ENCODE results near the gene CD47. TPM values are rescaled to one million over a fixed set of nuclear protein-coding genes. Genes with fewer than 3 reads are reported as not detected.
A peak's percentile ranks its signal among the peaks of the same experiment; 100 is the strongest.

Gene CD47
- total and polyA plus RNA-seq, 2 of the 13 experiments (the other 11 are each of a cell fraction or from before 2014, with no cell fraction given): 3.3 to 6.5 TPM

GRCh38 chr3:108090701-108091497 lies at the start of gene CD47 (continued):
- TF ChIP-seq HIC2 (CRISPR knock-in tag; IDR thresholded peaks at IDR 0.05; ENCODE audit: low read depth) (no peak), BCLAF1 (IDR thresholded peaks at IDR 0.05) (no peak), ZBTB43 (CRISPR knock-in tag; conservative IDR thresholded peaks at IDR 0.05) (no peak), ZNF446 (CRISPR knock-in tag; IDR thresholded peaks at IDR 0.05) (no peak), MXD3 (CRISPR knock-in tag; IDR thresholded peaks at IDR 0.05) (no peak), GABPB1 (CRISPR knock-in tag; IDR thresholded peaks at IDR 0.05) (peak; percentile 48; the same call in 1 of the 2 replicates), SYNCRIP (IDR thresholded peaks at IDR 0.05; ENCODE audit: insufficient read depth, low read depth, low read length) (no peak), ZNF687 (CRISPR knock-in tag; IDR thresholded peaks at IDR 0.05) (peak; percentile 51), ZNF383 (CRISPR knock-in tag; IDR thresholded peaks at IDR 0.05; ENCODE audit: borderline replicate concordance) (no peak), YY1 (IDR thresholded peaks at IDR 0.05; ENCODE audit: insufficient read depth, insufficient replicate concordance, low read depth, low read length) (no peak), ZNF615 (CRISPR knock-in tag; IDR thresholded peaks at IDR 0.05; ENCODE audit: borderline replicate concordance) (no peak), ZNF563 (CRISPR knock-in tag; IDR thresholded peaks at IDR 0.05) (peak; percentile 39; the same call in 1 of the 2 replicates), CCDC6 (CRISPR knock-in tag; IDR thresholded peaks at IDR 0.05) (no peak), MAF1 (CRISPR knock-in tag; IDR thresholded peaks at IDR 0.05; ENCODE audit: borderline replicate concordance) (no peak), NFYC (CRISPR knock-in tag; IDR thresholded peaks at IDR 0.05) (no peak), MIER2 (CRISPR knock-in tag; IDR thresholded peaks at IDR 0.05) (no peak), CBX5 (CRISPR knock-in tag; IDR thresholded peaks at IDR 0.05; ENCODE audit: borderline replicate concordance) (no peak), MEIS2 (CRISPR knock-in tag; IDR thresholded peaks at IDR 0.05) (no peak)
